Upper lobe of left lung (tissue), 6 donors: ENCODE measurements around the gene OCSTAMP. TPM values are rescaled to one million over a fixed set of nuclear protein-coding genes. Genes with fewer than 3 reads are reported as not detected.

Source experiments
- ATAC-seq, 2 donors: fragments of 200-7000 bp; cut with Tn5 transposase; one replicate each; pipeline ENCODE4 v1.9.1; 2022; ENCODE audit warnings: mild to moderate bottlenecking in 2 of 2, moderate library complexity in 2 of 2; ENCODE audit not compliant: low FRiP score in 2 of 2
- DNase-seq, 2 donors: peaks; one replicate each; pipeline ENCODE4 v3.0.0-alpha.2; 2019 to 2020
- H3K27ac ChIP-seq, 4 donors: fragments of 200-600 bp; sonication (generic); one replicate each; pipeline ENCODE4 v1.5.1; 2016 to 2019
- H3K27me3 ChIP-seq, 4 donors: fragments of 200-600 bp; sonication (generic); one replicate each; pipeline ENCODE4 v1.5.1; 2017 to 2019
- H3K36me3 ChIP-seq, 4 donors: fragments of 200-600 bp; sonication (generic); one replicate each; pipeline ENCODE4 v1.5.1; 2016 to 2019
- H3K4me1 ChIP-seq, 4 donors: fragments of 200-600 bp; sonication (generic); one replicate each; pipeline ENCODE4 v1.5.1; 2018 to 2019
- H3K4me3 ChIP-seq, 4 donors: fragments of 200-600 bp; sonication (generic); one replicate each; pipeline ENCODE4 v1.5.1; 2017 to 2019; ENCODE audit warnings: mild to moderate bottlenecking in 2 of 4, moderate library complexity in 1 of 4
- H3K9me3 ChIP-seq, 4 donors: fragments of 200-600 bp; sonication (generic); one replicate each; pipeline ENCODE4 v1.5.1; 2018 to 2019
- EP300 ChIP-seq, 4 donors: sonication (generic); formaldehyde crosslinking; IDR thresholded peaks; one replicate each; pipeline ENCODE4 v1.5.1; 2017; ENCODE audit warnings: antibody characterized with exemption in 4 of 4, control low read depth in 2 of 4
- POLR2A ChIP-seq, 4 donors: fragments of 450-650 bp; IDR thresholded peaks; one replicate each; pipeline ENCODE4 v1.5.1; 2016 to 2017; ENCODE audit warnings: antibody characterized with exemption in 4 of 4, mild to moderate bottlenecking in 2 of 4
- POLR2AphosphoS5 ChIP-seq, 2 donors: sonication (generic); formaldehyde crosslinking; IDR thresholded peaks; one replicate each; pipeline ENCODE4 v1.5.1; 2017; ENCODE audit warnings: antibody characterized with exemption in 2 of 2
- WGBS, 2 donors: methylation state at CpG; one replicate each; pipeline ENCODE4 v1.1.5; 2017 to 2018; 5-methylcytosine and 5-hydroxymethylcytosine counted together
- total RNA-seq, 6 donors: library from RNA; depleted of rRNA in 4 of 6; stranded (reverse); fragments of >200 nt in 4 of 6; gene quantifications; one replicate each; pipeline versions ENCODE4 v1.1.0 to v1.2.1, GENCODE V29; 2016 to 2021
- TF ChIP-seq, protein P1 (sequence below), 6 experiments: fragments of 450-650 bp in 4 of 6; fragments of 200-600 bp in 2 of 6; sonication (generic) in 2 of 6; IDR thresholded peaks; one replicate each; pipeline ENCODE4 v1.5.1; 2016 to 2019; ENCODE audit warnings: antibody characterized with exemption in 6 of 6
- donor health status: DM: no; HTN: no; CAD: no; lungs with moderate emphysema.
- donor health status: DM: no; HTN: yes; CAD: no; lungs with severe emphysema.

Gene OCSTAMP
- total RNA-seq, 6 donors from 2014 or later: not detected

GRCh38 chr20:46543959-46544358, 6.5 kb downstream of the OCSTAMP start:
- 15 to 35% methylated on average over 1 of the region's 1 CpG for WGBS, 2 donors
- Histone ChIP-seq H3K27ac (no peak overlapping the region), H3K36me3 (no peaks in the 10 kb centered on the region), H3K27me3 (no peaks in the 10 kb centered on the region), H3K4me3 (no peak overlapping the region), H3K4me1 (peaks cover 0 to 12% (median 5%) of the 10 kb centered on the region in 4 donors), H3K9me3 (no peaks in the 10 kb centered on the region)
- DNase-seq (no peak), ATAC-seq (no peak)
- TF ChIP-seq EP300 (IDR thresholded peaks at IDR 0.05): no peak
- no peak for TF ChIP-seq POLR2A (IDR thresholded peaks at IDR 0.05)
- TF ChIP-seq POLR2AphosphoS5 (IDR thresholded peaks at IDR 0.05): no peak
- TF ChIP-seq, protein P1, sequence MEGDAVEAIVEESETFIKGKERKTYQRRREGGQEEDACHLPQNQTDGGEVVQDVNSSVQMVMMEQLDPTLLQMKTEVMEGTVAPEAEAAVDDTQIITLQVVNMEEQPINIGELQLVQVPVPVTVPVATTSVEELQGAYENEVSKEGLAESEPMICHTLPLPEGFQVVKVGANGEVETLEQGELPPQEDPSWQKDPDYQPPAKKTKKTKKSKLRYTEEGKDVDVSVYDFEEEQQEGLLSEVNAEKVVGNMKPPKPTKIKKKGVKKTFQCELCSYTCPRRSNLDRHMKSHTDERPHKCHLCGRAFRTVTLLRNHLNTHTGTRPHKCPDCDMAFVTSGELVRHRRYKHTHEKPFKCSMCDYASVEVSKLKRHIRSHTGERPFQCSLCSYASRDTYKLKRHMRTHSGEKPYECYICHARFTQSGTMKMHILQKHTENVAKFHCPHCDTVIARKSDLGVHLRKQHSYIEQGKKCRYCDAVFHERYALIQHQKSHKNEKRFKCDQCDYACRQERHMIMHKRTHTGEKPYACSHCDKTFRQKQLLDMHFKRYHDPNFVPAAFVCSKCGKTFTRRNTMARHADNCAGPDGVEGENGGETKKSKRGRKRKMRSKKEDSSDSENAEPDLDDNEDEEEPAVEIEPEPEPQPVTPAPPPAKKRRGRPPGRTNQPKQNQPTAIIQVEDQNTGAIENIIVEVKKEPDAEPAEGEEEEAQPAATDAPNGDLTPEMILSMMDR (IDR thresholded peaks at IDR 0.05): no peak

GRCh38 chr20:46543033-46543432, 7.4 kb downstream of the OCSTAMP start:
- TF ChIP-seq POLR2AphosphoS5 (IDR thresholded peaks at IDR 0.05): no peak
- TF ChIP-seq, protein P1 (IDR thresholded peaks at IDR 0.05): no peak
- TF ChIP-seq EP300 (IDR thresholded peaks at IDR 0.05): no peak
- TF ChIP-seq POLR2A (IDR thresholded peaks at IDR 0.05): no peak

DNA sequence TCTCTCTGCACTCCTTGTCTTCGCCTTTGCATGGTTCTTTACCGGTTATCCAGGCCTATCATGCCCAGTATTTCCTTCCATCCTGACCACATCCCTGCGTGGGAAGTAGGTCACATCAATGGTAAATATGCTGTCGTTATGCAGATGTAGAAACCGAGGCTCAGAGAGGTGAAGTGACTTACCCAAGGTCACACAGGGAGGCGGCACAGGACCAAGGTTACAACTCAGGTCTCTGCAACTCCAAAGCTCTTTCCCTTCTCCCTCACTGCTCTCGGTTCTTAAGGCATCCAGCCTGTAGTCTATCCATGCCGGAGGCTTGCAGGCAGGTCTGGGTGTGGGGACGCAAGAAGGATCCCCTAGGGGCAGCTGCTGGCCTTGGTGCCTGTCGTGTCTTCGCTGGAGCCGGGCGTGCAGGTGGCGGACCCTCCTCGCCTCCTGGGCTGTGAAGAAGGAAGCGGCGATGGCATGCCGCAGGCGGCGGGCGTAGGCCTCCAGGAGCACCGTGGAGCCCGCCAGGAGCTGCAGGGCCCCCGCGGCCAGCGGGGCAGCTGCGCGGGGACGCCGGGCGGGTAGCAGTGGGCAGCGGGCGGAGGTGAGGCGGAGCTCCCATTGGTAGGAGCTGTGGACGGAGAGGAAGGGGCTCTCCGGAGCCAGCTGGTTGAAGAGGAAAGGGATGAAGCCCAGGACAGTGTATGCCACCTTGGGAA, 9.1 kb downstream of the OCSTAMP start:
- H3K27ac ChIP-seq: no peak overlapping the region
- H3K4me1 ChIP-seq: peaks cover 0 to 12% (median 5%) of the 10 kb centered on the region in 4 donors
- H3K36me3 ChIP-seq: no peaks in the 10 kb centered on the region
- WGBS, 2 donors: 66 to 81% methylated on average over 23 to 36 of the region's 36 CpGs
- H3K27me3 ChIP-seq: no peaks in the 10 kb centered on the region
- TF ChIP-seq, protein P1 (IDR thresholded peaks at IDR 0.05): no peak
- TF ChIP-seq POLR2AphosphoS5 (IDR thresholded peaks at IDR 0.05) (no peak), POLR2A (IDR thresholded peaks at IDR 0.05) (no peak), EP300 (IDR thresholded peaks at IDR 0.05) (no peak)
- H3K9me3 ChIP-seq: no peaks in the 10 kb centered on the region
- no peak overlapping the region for H3K4me3 ChIP-seq
- no peak for ATAC-seq
- DNase-seq: peak in 1 of 2 donors; percentile 76

More at GRCh38 chr20:46543033-46543432, 7.4 kb downstream of the OCSTAMP start:
- no peaks in the 10 kb centered on the region for H3K9me3 ChIP-seq
- WGBS, 2 donors: 66 to 71% methylated on average over 4 of the region's 4 CpGs
- H3K36me3 ChIP-seq: no peaks in the 10 kb centered on the region
- DNase-seq (no peak), ATAC-seq (no peak)
- no peak overlapping the region for H3K4me3 ChIP-seq
- H3K4me1 ChIP-seq: peaks cover 0 to 12% (median 5%) of the 10 kb centered on the region in 4 donors
- no peaks in the 10 kb centered on the region for H3K27me3 ChIP-seq
- no peak overlapping the region for H3K27ac ChIP-seq

- DNase-seq (no peak), ATAC-seq (no peak)
- no peaks in the 10 kb centered on the region for H3K27me3 ChIP-seq
- TF ChIP-seq POLR2A (IDR thresholded peaks at IDR 0.05) (no peak), EP300 (IDR thresholded peaks at IDR 0.05) (no peak), POLR2AphosphoS5 (IDR thresholded peaks at IDR 0.05) (no peak)
- TF ChIP-seq, protein P1 (IDR thresholded peaks at IDR 0.05): no peak
- no peaks in the 10 kb centered on the region for H3K4me1 ChIP-seq
- H3K4me3 ChIP-seq: no peak overlapping the region
- no peaks in the 10 kb centered on the region for H3K9me3 ChIP-seq
- H3K36me3 ChIP-seq: no peaks in the 10 kb centered on the region
- WGBS, 2 donors: 84 to 87% methylated on average over 2 of the region's 2 CpGs
- no peak overlapping the region for H3K27ac ChIP-seq
Measured at GRCh38 chr20:46539113-46539512, 11.3 kb downstream of the OCSTAMP start.

GRCh38 chr20:46530640-46531039, 19.8 kb downstream of the OCSTAMP start:
- Histone ChIP-seq H3K4me3 (no peak overlapping the region), H3K27ac (no peak overlapping the region), H3K4me1 (no peaks in the 10 kb centered on the region), H3K9me3 (no peaks in the 10 kb centered on the region), H3K27me3 (no peaks in the 10 kb centered on the region), H3K36me3 (no peaks in the 10 kb centered on the region)
- DNase-seq (no peak), ATAC-seq (no peak)
- TF ChIP-seq POLR2A (IDR thresholded peaks at IDR 0.05): no peak
- WGBS, 2 donors: 71 to 79% methylated on average over 4 of the region's 4 CpGs
